Pancreas (tissue), 10 donors: ENCODE measurements around the gene GLG1. TPM values are rescaled to one million over a fixed set of nuclear protein-coding genes. Genes with fewer than 3 reads are reported as not detected.

Source experiments
- ATAC-seq, 4 donors: fragments of 200-7000 bp; cut with Tn5 transposase; one replicate each; pipeline versions ENCODE4 v1.8.0 to v1.9.1; 2020; ENCODE audit warnings: mild to moderate bottlenecking in 4 of 4, moderate library complexity in 4 of 4
- DNase-seq, 6 donors: peaks; one replicate each; pipeline ENCODE4 v3.0.0-alpha.2; 2020
- FAIRE-seq: peaks from 2 replicates; lab custom pipeline; 2012; peaks lifted over from hg19 to GRCh38; lab: Jason Lieb, UNC
- H3K27ac ChIP-seq, 4 donors: fragments of 200-600 bp; sonication (generic); 1 replicate in 3 of 4; 2 replicates in 1 of 4; pipeline versions ENCODE4 v1.5.0 to v1.8.0; 2020
- H3K27me3 ChIP-seq, 4 donors: fragments of 200-600 bp; one replicate each; pipeline ENCODE4 v1.8.0; 2021
- H3K36me3 ChIP-seq, 3 donors: fragments of 200-600 bp; sonication (generic) in 1 of 3; one replicate each; pipeline versions ENCODE4 v1.5.0 to v1.8.0; 2020 to 2021
- H3K4me1 ChIP-seq, 3 donors: fragments of 200-600 bp; one replicate each; pipeline ENCODE4 v1.8.0; 2021
- H3K4me3 ChIP-seq, 4 donors: fragments of 200-600 bp; sonication (generic) in 2 of 4; one replicate each; pipeline versions ENCODE4 v1.5.0 to v1.8.0; 2020 to 2021
- H3K9me3 ChIP-seq, 4 donors: fragments of 200-600 bp; one replicate each; pipeline ENCODE4 v1.8.0; 2021
- WGBS, 2 donors: extraction: QIAGEN DNeasy Blood & Tissue Kit; methylation state at CpG; one replicate each; pipeline ENCODE4 v1.1.7; 2013; 5-methylcytosine and 5-hydroxymethylcytosine counted together
- intact Hi-C, 3 donors: fragments of 100-400 bp; cut with DNase I; formaldehyde crosslinking; loops; one replicate each; pipeline versions ENCODE4 v1.11.1 to v1.14.2; 2022
- polyA plus RNA-seq, 2 donors: library from polyadenylated mRNA; stranded (reverse); fragments of 200-250 nt; gene quantifications; one replicate each; pipeline ENCODE4 v1.2.3, GENCODE V29; 2013
- total RNA-seq, 6 donors: library from RNA; stranded (reverse); fragmentation: NEBNext Ultra II Directional in 4 of 6; extraction: Animal tissue kit (Norgen Biotek cat#: 25700) in 4 of 6; gene quantifications; one replicate each; pipeline versions ENCODE4 v1.2.1 to v1.2.4, GENCODE V29; 2021 to 2023
- TF ChIP-seq, protein P1 (sequence below), 4 donors: fragments of 200-600 bp; sonication (generic) in 3 of 4; IDR thresholded peaks; one replicate each; pipeline versions ENCODE4 v1.5.0 to v1.8.0; 2021; ENCODE audit warnings: antibody characterized with exemption in 4 of 4
- donor health status: healthy with polysubstance abuse.
- donor health status: DM: no; HTN: no; CAD: no; lungs with moderate emphysema.
- donor health status: DM: no; HTN: no; CAD: no.
- donor health status: control.
- donor health status: control.
- donor health status: Bipolar disorder and iron deficiency.
- donor health status: DM: yes; HTN: yes; CAD: no.
- donor health status: DM: no; HTN: no; CAD: no.
- donor health status: DM: no; HTN: no; CAD: no.
- donor health status: DM: yes; HTN: yes; CAD: no.

GLG1 gene
- total and polyA plus RNA-seq, 8 donors, result 30.6 to 93.2 (median 72.0) TPM

DNA sequence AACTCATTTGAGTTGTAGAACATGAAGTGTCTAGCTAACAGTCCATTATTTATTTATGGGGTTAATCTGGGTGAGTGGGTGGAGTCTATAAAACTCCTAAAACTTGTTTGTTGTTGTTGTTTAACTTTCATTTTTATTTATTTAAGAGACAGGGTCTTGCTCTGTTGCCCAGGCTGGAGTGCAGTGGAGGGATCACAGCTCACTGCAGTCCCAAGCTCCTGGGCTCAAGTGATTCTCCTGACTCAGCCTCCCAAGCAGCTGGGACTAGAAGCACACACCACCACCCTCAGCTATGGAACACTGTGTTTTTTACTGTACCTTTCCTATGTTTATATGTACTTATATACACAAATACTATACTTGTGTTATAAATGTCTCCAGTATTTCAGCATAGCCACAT, 107.8 kb downstream of the GLG1 start:
- Histone ChIP-seq H3K4me1 (peaks cover 0 to 6% (median 0%) of the 10 kb centered on the region in 3 donors), H3K36me3 (peaks cover 0 to 20% (median 3%) of the 10 kb centered on the region in 3 donors), H3K27me3 (no peaks in the 10 kb centered on the region), H3K4me3 (no peak overlapping the region), H3K9me3 (no peaks in the 10 kb centered on the region), H3K27ac (no peak overlapping the region)
- FAIRE-seq, result no peak
- intact Hi-C loops, result no loop called here
- TF ChIP-seq, protein P1, sequence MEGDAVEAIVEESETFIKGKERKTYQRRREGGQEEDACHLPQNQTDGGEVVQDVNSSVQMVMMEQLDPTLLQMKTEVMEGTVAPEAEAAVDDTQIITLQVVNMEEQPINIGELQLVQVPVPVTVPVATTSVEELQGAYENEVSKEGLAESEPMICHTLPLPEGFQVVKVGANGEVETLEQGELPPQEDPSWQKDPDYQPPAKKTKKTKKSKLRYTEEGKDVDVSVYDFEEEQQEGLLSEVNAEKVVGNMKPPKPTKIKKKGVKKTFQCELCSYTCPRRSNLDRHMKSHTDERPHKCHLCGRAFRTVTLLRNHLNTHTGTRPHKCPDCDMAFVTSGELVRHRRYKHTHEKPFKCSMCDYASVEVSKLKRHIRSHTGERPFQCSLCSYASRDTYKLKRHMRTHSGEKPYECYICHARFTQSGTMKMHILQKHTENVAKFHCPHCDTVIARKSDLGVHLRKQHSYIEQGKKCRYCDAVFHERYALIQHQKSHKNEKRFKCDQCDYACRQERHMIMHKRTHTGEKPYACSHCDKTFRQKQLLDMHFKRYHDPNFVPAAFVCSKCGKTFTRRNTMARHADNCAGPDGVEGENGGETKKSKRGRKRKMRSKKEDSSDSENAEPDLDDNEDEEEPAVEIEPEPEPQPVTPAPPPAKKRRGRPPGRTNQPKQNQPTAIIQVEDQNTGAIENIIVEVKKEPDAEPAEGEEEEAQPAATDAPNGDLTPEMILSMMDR (IDR thresholded peaks at IDR 0.05), result no peak
- ATAC-seq, result no peak
- DNase-seq, result no peak

DNA sequence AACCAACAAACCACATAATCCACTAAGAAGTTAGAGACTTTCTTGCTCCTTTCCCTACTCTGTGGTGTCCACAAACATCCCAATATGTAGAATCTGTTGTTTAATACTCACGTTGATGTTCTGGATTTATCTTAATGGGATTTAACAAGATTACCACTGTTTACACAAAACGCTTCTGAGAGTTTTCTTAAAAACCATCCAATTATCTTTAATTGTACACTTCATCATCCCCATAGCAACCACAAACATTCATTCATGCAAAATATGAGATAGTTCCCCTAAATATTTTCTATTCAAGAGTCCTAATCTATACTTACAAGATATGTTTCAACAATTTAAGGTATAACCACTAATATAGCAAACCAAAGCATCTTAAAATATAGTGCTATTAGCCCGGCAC, 109.2 kb downstream of the GLG1 start:
- Histone ChIP-seq H3K27ac (no peak overlapping the region), H3K4me3 (no peak overlapping the region), H3K36me3 (peaks cover 0 to 30% (median 9%) of the 10 kb centered on the region in 3 donors), H3K4me1 (peaks cover 0 to 6% (median 0%) of the 10 kb centered on the region in 3 donors), H3K9me3 (no peaks in the 10 kb centered on the region), H3K27me3 (no peaks in the 10 kb centered on the region)
- 86 to 87% methylated on average over 3 of the region's 3 CpGs for WGBS, 2 donors
- no peak for ATAC-seq
- TF ChIP-seq, protein P1 (IDR thresholded peaks at IDR 0.05), result no peak
- intact Hi-C loops, result no loop called here
- no peak for FAIRE-seq
- DNase-seq, result no peak

DNA sequence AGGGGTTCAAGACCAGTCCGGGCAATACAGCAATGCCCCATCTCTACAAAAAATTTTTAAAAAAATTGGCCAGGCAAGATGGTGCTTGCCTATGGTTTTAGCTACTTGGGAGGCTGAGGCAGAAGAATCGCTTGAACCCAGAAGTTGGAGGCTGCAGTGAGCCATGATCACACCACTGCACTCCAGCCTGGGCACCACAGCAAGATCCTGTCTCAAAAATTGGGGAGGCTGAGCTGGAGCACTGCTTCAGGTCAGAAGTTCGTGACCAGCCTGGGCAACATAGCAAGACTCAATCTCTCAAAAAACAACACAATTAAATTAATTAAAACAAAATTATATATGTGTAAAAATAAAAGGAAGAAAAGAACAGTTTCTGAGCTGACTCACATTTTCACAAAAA, 110.9 kb downstream of the GLG1 start:
- no peaks in the 10 kb centered on the region for H3K27me3 ChIP-seq
- H3K4me1 ChIP-seq, result no peaks in the 10 kb centered on the region
- TF ChIP-seq, protein P1 (IDR thresholded peaks at IDR 0.05), result no peak
- FAIRE-seq (no peak), ATAC-seq (no peak), DNase-seq (no peak)
- intact Hi-C loops, result no loop called here
- peaks cover 0 to 36% (median 9%) of the 10 kb centered on the region in 3 donors for H3K36me3 ChIP-seq
- no peak overlapping the region for H3K4me3 ChIP-seq
- no peak overlapping the region for H3K27ac ChIP-seq
- 97 to 98% methylated on average over 3 of the region's 3 CpGs for WGBS, 2 donors
- no peaks in the 10 kb centered on the region for H3K9me3 ChIP-seq

DNA sequence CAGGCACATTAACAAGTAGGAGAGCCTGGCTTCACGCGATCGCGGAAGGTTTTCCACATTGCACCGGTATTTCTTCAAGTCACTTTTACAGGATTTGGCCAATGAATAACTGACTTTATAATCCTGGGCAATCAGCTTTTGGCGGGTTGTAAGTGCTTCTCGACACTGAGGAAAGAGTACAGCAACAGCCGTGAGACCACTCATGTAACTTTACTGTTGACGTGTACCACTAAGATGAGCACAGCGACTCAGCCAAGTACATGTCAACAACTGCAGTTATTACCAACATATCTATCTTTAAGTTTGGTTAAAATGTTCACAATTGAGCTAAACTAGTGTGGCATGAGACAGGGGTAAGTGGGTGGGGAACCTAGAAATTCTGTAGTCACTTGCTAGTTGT, 113.9 kb downstream of the GLG1 start:
- Histone ChIP-seq H3K4me3 (no peak overlapping the region), H3K9me3 (no peaks in the 10 kb centered on the region), H3K4me1 (no peaks in the 10 kb centered on the region), H3K27me3 (no peaks in the 10 kb centered on the region), H3K36me3 (peaks cover 0 to 43% (median 9%) of the 10 kb centered on the region in 3 donors), H3K27ac (no peak overlapping the region)
- DNase-seq (no peak), ATAC-seq (no peak), FAIRE-seq (no peak)
- WGBS, 2 donors, result 97% methylated on average over 10 of the region's 10 CpGs
- TF ChIP-seq, protein P1 (IDR thresholded peaks at IDR 0.05), result no peak
- intact Hi-C loops, result no loop called here

DNA sequence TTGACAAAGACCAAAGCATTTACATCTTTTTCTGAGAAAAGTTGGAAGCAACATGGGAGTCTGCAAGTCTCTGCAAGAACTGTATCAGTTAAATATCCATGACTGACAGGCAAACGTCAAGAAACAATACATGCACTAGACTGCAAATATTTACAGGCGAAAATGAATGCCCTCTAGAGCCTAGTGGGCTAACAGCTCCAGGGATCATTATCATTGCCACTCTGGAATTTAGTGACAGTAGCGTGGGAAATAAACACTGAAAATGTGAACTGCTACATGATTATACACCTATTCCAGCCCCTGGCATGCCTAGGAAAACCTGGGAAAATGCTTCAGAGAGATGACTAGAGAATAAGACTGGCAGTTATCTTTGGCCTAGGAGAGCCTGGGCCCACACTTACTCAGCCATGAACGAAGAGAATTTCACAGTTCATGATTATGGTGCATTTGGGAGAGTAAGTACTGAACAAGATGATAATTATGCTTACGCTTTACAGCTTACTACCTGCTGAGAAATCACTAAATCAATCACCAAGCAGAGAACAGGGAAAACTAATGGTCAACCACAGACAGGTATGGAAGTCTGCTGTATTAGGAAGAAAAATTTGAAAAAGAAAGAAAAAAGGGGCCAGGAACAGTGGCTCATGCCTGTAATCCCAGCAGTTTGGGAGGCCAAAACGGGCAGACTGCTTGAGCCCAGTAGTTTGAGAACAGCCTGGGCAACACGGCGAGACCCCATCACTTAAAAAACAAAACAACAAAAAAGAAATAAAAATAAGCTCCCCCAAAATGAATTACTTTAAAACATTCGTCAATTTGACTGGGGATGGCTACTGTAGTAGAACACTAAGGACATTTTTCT, 119.0 kb downstream of the GLG1 start:
- intact Hi-C loops, result no loop called here
- H3K27ac ChIP-seq, result no peak overlapping the region
- ATAC-seq (peak in 2 of 4 donors; percentile 32), FAIRE-seq (no peak), DNase-seq (no peak)
- no peaks in the 10 kb centered on the region for H3K9me3 ChIP-seq
- H3K4me1 ChIP-seq, result no peaks in the 10 kb centered on the region
- H3K27me3 ChIP-seq, result no peaks in the 10 kb centered on the region
- 82 to 83% methylated on average over 9 of the region's 9 CpGs for WGBS, 2 donors
- TF ChIP-seq, protein P1 (IDR thresholded peaks at IDR 0.05), result no peak
- H3K4me3 ChIP-seq, result no peak overlapping the region
- peaks cover 0 to 25% (median 10%) of the 10 kb centered on the region in 3 donors for H3K36me3 ChIP-seq
